ENCODE results near the gene RXRA.

Gene RXRA

GRCh38 chr9:134459164-134459563, 132.9 kb downstream of the RXRA start:
- Histone ChIP-seq H3K27me3 (ENCODE audit: control insufficient read depth in 3 of 3, insufficient read depth in 3 of 3, low read depth in 1 of 3, low read length in 3 of 3) (peaks cover 0 to 12% (median 0%) of the 10 kb centered on the region in 3 experiments), H2AK5ac (ENCODE audit: low read depth, low read length) (no peak overlapping the region), H2AFZ (ENCODE audit: low read length) (no peak overlapping the region), H3K36me3 (replicated peaks in 1 of 2; ENCODE audit: control insufficient read depth in 2 of 2, insufficient read depth in 2 of 2, low read length in 2 of 2) (no peaks in the 10 kb centered on the region), H3K4me1 (ENCODE audit: control insufficient read depth in 2 of 2, insufficient read depth in 1 of 2, low read depth in 1 of 2, low read length in 2 of 2) (peaks cover 5 to 16% of the 10 kb centered on the region in 2 donors), H3K9me3 (replicated peaks in 1 of 2; ENCODE audit: control insufficient read depth in 2 of 2, insufficient read depth in 1 of 2, low read depth in 1 of 2, low read length in 2 of 2) (peaks cover 0 to 6% of the 10 kb centered on the region in 2 donors), H4K8ac (ENCODE audit: low read depth, low read length) (no peak overlapping the region), H3K23ac (ENCODE audit: low read depth, low read length, poor library complexity) (no peak overlapping the region), H3K9ac (ENCODE audit: low read depth, low read length, poor library complexity) (peak overlapping the region; percentile 7), H3K4ac (ENCODE audit: low read length) (no peak overlapping the region), H3K14ac (ENCODE audit: low read length) (no peak overlapping the region), H4K91ac (ENCODE audit: low read depth, low read length, poor library complexity) (no peak overlapping the region), H2BK12ac (ENCODE audit: low read length) (no peak overlapping the region), H3K4me3 (ENCODE audit: low read length in 2 of 2) (no peak overlapping the region), H3K18ac (ENCODE audit: low read length) (peak overlapping the region; percentile 55), H3K4me2 (ENCODE audit: insufficient read depth, low read length, poor library complexity, severe bottlenecking) (no peak overlapping the region), H2BK15ac (ENCODE audit: low read length) (peak overlapping the region; percentile 38), H3K79me1 (ENCODE audit: low read depth, low read length) (peaks cover 1% of the 10 kb centered on the region), H2BK120ac (ENCODE audit: low read depth, low read length) (no peak overlapping the region), H2BK5ac (ENCODE audit: low read length) (no peak overlapping the region), H3K27ac (replicated peaks; ENCODE audit: low read length) (no peak overlapping the region)
- no CpG with 5 or more reads among the region's 9 CpGs for WGBS, 2 donors (ENCODE audit: extremely low coverage in 2 of 2, insufficient read length in 2 of 2, insufficient replicate concordance in 1 of 2)
- no peak for DNase-seq (ENCODE audit: low spot score)

GRCh38 chr9:134459573-134459972, 133.3 kb downstream of the RXRA start:
- H2BK12ac ChIP-seq (ENCODE audit: low read length), result no peak overlapping the region
- no peak overlapping the region for H2BK5ac ChIP-seq (ENCODE audit: low read length)
- no peaks in the 10 kb centered on the region for H3K36me3 ChIP-seq (replicated peaks in 1 of 2; ENCODE audit: control insufficient read depth in 2 of 2, insufficient read depth in 2 of 2, low read length in 2 of 2)
- H2AFZ ChIP-seq (ENCODE audit: low read length), result no peak overlapping the region
- no peak overlapping the region for H3K4ac ChIP-seq (ENCODE audit: low read length)
- H2BK15ac ChIP-seq (ENCODE audit: low read length), result no peak overlapping the region
- no peak overlapping the region for H3K14ac ChIP-seq (ENCODE audit: low read length)
- H3K4me1 ChIP-seq (ENCODE audit: control insufficient read depth in 2 of 2, insufficient read depth in 1 of 2, low read depth in 1 of 2, low read length in 2 of 2), result peaks cover 5 to 12% of the 10 kb centered on the region in 2 donors
- WGBS, 2 donors (ENCODE audit: extremely low coverage in 2 of 2, insufficient read length in 2 of 2, insufficient replicate concordance in 1 of 2), result no CpG with 5 or more reads among the region's 10 CpGs
- H3K23ac ChIP-seq (ENCODE audit: low read depth, low read length, poor library complexity), result no peak overlapping the region
- H4K8ac ChIP-seq (ENCODE audit: low read depth, low read length), result no peak overlapping the region
- H2AK5ac ChIP-seq (ENCODE audit: low read depth, low read length), result peak overlapping the region; percentile 33
- DNase-seq (ENCODE audit: low spot score), result no peak
- no peak overlapping the region for H3K4me3 ChIP-seq (ENCODE audit: low read length in 2 of 2)
- H3K27me3 ChIP-seq (ENCODE audit: control insufficient read depth in 3 of 3, insufficient read depth in 3 of 3, low read depth in 1 of 3, low read length in 3 of 3), result peaks cover 0 to 12% (median 0%) of the 10 kb centered on the region in 3 experiments
- no peak overlapping the region for H2BK120ac ChIP-seq (ENCODE audit: low read depth, low read length)
- no peak overlapping the region for H3K4me2 ChIP-seq (ENCODE audit: insufficient read depth, low read length, poor library complexity, severe bottlenecking)
- peak overlapping the region; percentile 45 for H3K18ac ChIP-seq (ENCODE audit: low read length)
- no peak overlapping the region for H4K91ac ChIP-seq (ENCODE audit: low read depth, low read length, poor library complexity)
- H3K9me3 ChIP-seq (replicated peaks in 1 of 2; ENCODE audit: control insufficient read depth in 2 of 2, insufficient read depth in 1 of 2, low read depth in 1 of 2, low read length in 2 of 2), result peaks cover 0 to 6% of the 10 kb centered on the region in 2 donors
- no peak overlapping the region for H3K27ac ChIP-seq (replicated peaks; ENCODE audit: low read length)
- peaks cover 1% of the 10 kb centered on the region for H3K79me1 ChIP-seq (ENCODE audit: low read depth, low read length)
- no peak overlapping the region for H3K9ac ChIP-seq (ENCODE audit: low read depth, low read length, poor library complexity)

- Histone ChIP-seq H2BK5ac (ENCODE audit: low read length) (peak overlapping the region; percentile 39), H3K14ac (ENCODE audit: low read length) (peak overlapping the region; percentile 56), H3K4ac (ENCODE audit: low read length) (no peak overlapping the region), H3K18ac (ENCODE audit: low read length) (peak overlapping the region; percentile 38), H2BK120ac (ENCODE audit: low read depth, low read length) (no peak overlapping the region), H3K4me2 (ENCODE audit: insufficient read depth, low read length, poor library complexity, severe bottlenecking) (no peak overlapping the region), H3K36me3 (replicated peaks in 1 of 2; ENCODE audit: control insufficient read depth in 2 of 2, insufficient read depth in 2 of 2, low read length in 2 of 2) (no peaks in the 10 kb centered on the region), H4K8ac (ENCODE audit: low read depth, low read length) (no peak overlapping the region), H2AFZ (ENCODE audit: low read length) (no peak overlapping the region), H3K23ac (ENCODE audit: low read depth, low read length, poor library complexity) (peak overlapping the region; percentile 31), H3K27ac (replicated peaks; ENCODE audit: low read length) (no peak overlapping the region), H2AK5ac (ENCODE audit: low read depth, low read length) (peak overlapping the region; percentile 46), H2BK12ac (ENCODE audit: low read length) (peak overlapping the region; percentile 22), H3K4me3 (ENCODE audit: low read length in 2 of 2) (no peak overlapping the region), H4K91ac (ENCODE audit: low read depth, low read length, poor library complexity) (no peak overlapping the region), H3K9me3 (replicated peaks in 1 of 2; ENCODE audit: control insufficient read depth in 2 of 2, insufficient read depth in 1 of 2, low read depth in 1 of 2, low read length in 2 of 2) (peaks cover 0 to 6% of the 10 kb centered on the region in 2 donors), H3K9ac (ENCODE audit: low read depth, low read length, poor library complexity) (no peak overlapping the region), H3K27me3 (ENCODE audit: control insufficient read depth in 3 of 3, insufficient read depth in 3 of 3, low read depth in 1 of 3, low read length in 3 of 3) (peaks cover 0 to 12% (median 0%) of the 10 kb centered on the region in 3 experiments), H2BK15ac (ENCODE audit: low read length) (no peak overlapping the region), H3K4me1 (ENCODE audit: control insufficient read depth in 2 of 2, insufficient read depth in 1 of 2, low read depth in 1 of 2, low read length in 2 of 2) (peaks cover 5 to 9% of the 10 kb centered on the region in 2 donors), H3K79me1 (ENCODE audit: low read depth, low read length) (peaks cover 1% of the 10 kb centered on the region)
- DNase-seq (ENCODE audit: low spot score), result no peak
- WGBS, 2 donors (ENCODE audit: extremely low coverage in 2 of 2, insufficient read length in 2 of 2, insufficient replicate concordance in 1 of 2), result no CpG with 5 or more reads among the region's 12 CpGs
Measured at GRCh38 chr9:134460206-134460605, 134.0 kb downstream of the RXRA start.

- Histone ChIP-seq H3K4me2 (ENCODE audit: insufficient read depth, low read length, poor library complexity, severe bottlenecking) (no peak overlapping the region), H2BK12ac (ENCODE audit: low read length) (no peak overlapping the region), H3K9me3 (replicated peaks in 1 of 2; ENCODE audit: control insufficient read depth in 2 of 2, insufficient read depth in 1 of 2, low read depth in 1 of 2, low read length in 2 of 2) (peaks cover 0 to 6% of the 10 kb centered on the region in 2 donors), H3K18ac (ENCODE audit: low read length) (peak overlapping the region; percentile 72), H2AK5ac (ENCODE audit: low read depth, low read length) (peak overlapping the region; percentile 75), H2BK15ac (ENCODE audit: low read length) (no peak overlapping the region), H3K27ac (replicated peaks; ENCODE audit: low read length) (no peak overlapping the region), H3K9ac (ENCODE audit: low read depth, low read length, poor library complexity) (peak overlapping the region; percentile 44), H2AFZ (ENCODE audit: low read length) (no peak overlapping the region), H3K27me3 (ENCODE audit: control insufficient read depth in 3 of 3, insufficient read depth in 3 of 3, low read depth in 1 of 3, low read length in 3 of 3) (peaks cover 0 to 12% (median 0%) of the 10 kb centered on the region in 3 experiments), H3K4me3 (ENCODE audit: low read length in 2 of 2) (no peak overlapping the region), H3K14ac (ENCODE audit: low read length) (no peak overlapping the region), H3K23ac (ENCODE audit: low read depth, low read length, poor library complexity) (no peak overlapping the region), H4K91ac (ENCODE audit: low read depth, low read length, poor library complexity) (no peak overlapping the region), H2BK120ac (ENCODE audit: low read depth, low read length) (no peak overlapping the region), H3K36me3 (replicated peaks in 1 of 2; ENCODE audit: control insufficient read depth in 2 of 2, insufficient read depth in 2 of 2, low read length in 2 of 2) (no peaks in the 10 kb centered on the region), H3K79me1 (ENCODE audit: low read depth, low read length) (peaks cover 1% of the 10 kb centered on the region), H2BK5ac (ENCODE audit: low read length) (no peak overlapping the region), H3K4ac (ENCODE audit: low read length) (peak overlapping the region; percentile 66), H3K4me1 (ENCODE audit: control insufficient read depth in 2 of 2, insufficient read depth in 1 of 2, low read depth in 1 of 2, low read length in 2 of 2) (peaks cover 5 to 9% of the 10 kb centered on the region in 2 donors), H4K8ac (ENCODE audit: low read depth, low read length) (peak overlapping the region; percentile 17)
- WGBS, 2 donors (ENCODE audit: extremely low coverage in 2 of 2, insufficient read length in 2 of 2, insufficient replicate concordance in 1 of 2), result no CpG with 5 or more reads among the region's 5 CpGs
- no peak for DNase-seq (ENCODE audit: low spot score)
Measured at GRCh38 chr9:134460896-134461295, 134.6 kb downstream of the RXRA start.

Data from neuronal stem cell (in vitro differentiated cells).